Astrocyte (in vitro differentiated cells and primary cell): ENCODE measurements around the gene TRIM10. TPM values are rescaled to one million over a fixed set of nuclear protein-coding genes. Genes with fewer than 3 reads are reported as not detected.

Source experiments
- DNase-seq: peaks from one replicate; pipeline ENCODE4 v3.0.0-alpha.2; 2010; ENCODE audit warnings: low read depth
- FAIRE-seq: peaks from 2 replicates; lab custom pipeline; 2011; peaks lifted over from hg19 to GRCh38; lab: Jason Lieb, UNC
- H2AFZ ChIP-seq: 2 replicates; pipeline ENCODE4 v1.6.0; 2012; ENCODE audit warnings: low read depth, low read length, inconsistent platforms
- H3K27ac ChIP-seq: 2 replicates; pipeline ENCODE4 v1.5.1; 2011; ENCODE audit warnings: low read depth, low read length, inconsistent platforms
- H3K27me3 ChIP-seq: 2 replicates; pipeline ENCODE4 v1.6.0; 2011; ENCODE audit warnings: low read length, inconsistent platforms; ENCODE audit not compliant: insufficient read depth
- H3K36me3 ChIP-seq: 2 replicates; pipeline ENCODE4 v1.5.1; 2011; ENCODE audit warnings: low read length, inconsistent platforms; ENCODE audit not compliant: insufficient read depth
- H3K4me1 ChIP-seq: 2 replicates; pipeline ENCODE4 v1.5.1; 2011; ENCODE audit warnings: low read length, inconsistent platforms; ENCODE audit not compliant: insufficient read depth
- H3K4me2 ChIP-seq: 2 replicates; pipeline ENCODE4 v1.6.0; 2012; ENCODE audit warnings: low read length, inconsistent platforms
- H3K4me3 ChIP-seq: 2 replicates; pipeline ENCODE4 v1.5.1; 2011; ENCODE audit warnings: low read depth, mild to moderate bottlenecking, low read length, inconsistent platforms; ENCODE audit not compliant: insufficient read depth
- H3K79me2 ChIP-seq: 2 replicates; pipeline ENCODE4 v1.6.0; 2012; ENCODE audit warnings: mild to moderate bottlenecking, low read length, inconsistent platforms; ENCODE audit not compliant: insufficient read depth
- H3K9ac ChIP-seq: 2 replicates; pipeline ENCODE4 v1.6.0; 2012; ENCODE audit warnings: mild to moderate bottlenecking, low read length, inconsistent platforms
- H3K9me3 ChIP-seq: 2 replicates; pipeline ENCODE4 v1.5.1; 2012; ENCODE audit warnings: low read depth, mild to moderate bottlenecking, low read length, inconsistent platforms; ENCODE audit not compliant: insufficient read depth
- H4K20me1 ChIP-seq: 2 replicates; pipeline ENCODE4 v1.6.0; 2012; ENCODE audit warnings: low read length, inconsistent platforms; ENCODE audit not compliant: insufficient read depth
- H3K27ac Mint-ChIP-seq: one replicate; pipeline ENCODE4 v1.8.0; 2021; ENCODE audit warnings: mild to moderate bottlenecking, mixed read lengths; ENCODE audit not compliant: unreplicated experiment
- H3K27me3 Mint-ChIP-seq: one replicate; pipeline ENCODE4 v1.8.0; 2021; ENCODE audit warnings: low read depth, mixed read lengths; ENCODE audit not compliant: unreplicated experiment
- H3K36me3 Mint-ChIP-seq: one replicate; pipeline ENCODE4 v1.8.0; 2021; ENCODE audit warnings: low read depth, mixed read lengths; ENCODE audit not compliant: unreplicated experiment
- H3K4me1 Mint-ChIP-seq: one replicate; pipeline ENCODE4 v1.8.0; 2021; ENCODE audit warnings: low read depth, mixed read lengths; ENCODE audit not compliant: unreplicated experiment
- H3K4me3 Mint-ChIP-seq: one replicate; pipeline ENCODE4 v1.8.0; 2021; ENCODE audit warnings: mild to moderate bottlenecking, moderate library complexity, mixed read lengths; ENCODE audit not compliant: unreplicated experiment
- H3K9me3 Mint-ChIP-seq: one replicate; pipeline ENCODE4 v1.8.0; 2021; ENCODE audit warnings: mild to moderate bottlenecking, mixed read lengths; ENCODE audit not compliant: unreplicated experiment
- CTCF ChIP-seq: IDR thresholded peaks from 2 replicates; pipeline ENCODE4 v1.5.1; 2011; ENCODE audit warnings: low read depth, mild to moderate bottlenecking, inconsistent platforms, low read length, moderate library complexity; ENCODE audit not compliant: insufficient read depth
- EZH2 ChIP-seq: IDR thresholded peaks from 2 replicates; pipeline ENCODE4 v1.6.1; 2012; ENCODE audit warnings: mild to moderate bottlenecking, low read length, inconsistent platforms; ENCODE audit not compliant: insufficient read depth
- total RNA-seq: library from RNA; stranded (reverse); gene quantifications from 2 replicates; pipeline ENCODE4 v1.2.1, GENCODE V29; 2021

TRIM10 gene
- total RNA-seq, 1 donor from 2014 or later: not detected

DNA sequence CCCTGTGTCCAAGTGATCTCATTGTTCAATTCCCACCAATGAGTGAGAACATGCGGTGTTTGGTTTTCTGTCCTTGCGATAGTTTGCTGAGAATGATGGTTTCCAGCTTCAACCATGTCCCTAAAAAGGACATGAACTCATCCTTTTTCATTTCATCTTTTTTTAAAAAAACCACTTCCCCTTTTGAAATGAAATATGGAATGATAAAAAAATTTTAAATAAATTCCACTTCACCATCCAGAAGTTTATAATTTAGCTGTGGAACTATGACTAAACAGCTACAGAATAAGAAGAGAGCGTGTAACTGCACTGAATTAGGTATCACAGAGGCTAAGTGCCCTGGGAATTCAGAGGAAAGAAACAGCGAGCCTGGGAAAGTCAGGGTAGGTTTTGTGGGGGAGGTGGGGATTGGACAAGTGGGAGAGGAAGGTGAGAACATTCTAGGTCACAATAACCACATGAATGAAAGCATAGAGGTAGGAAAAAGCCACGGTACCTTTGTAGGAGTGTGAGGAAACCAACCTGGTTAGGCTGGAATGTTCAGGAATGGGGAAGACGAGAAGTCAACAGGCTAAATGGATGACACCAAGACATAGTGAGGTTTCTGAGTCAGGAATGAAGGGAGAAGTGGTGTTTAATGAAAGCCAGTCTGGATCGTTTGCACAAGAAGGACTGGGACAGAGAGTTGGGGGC, 11.0 kb downstream of the TRIM10 start:
- Histone ChIP-seq H3K79me2 (no peaks in the 10 kb centered on the region), H3K4me3 (no peak overlapping the region), H4K20me1 (no peaks in the 10 kb centered on the region), H3K27ac (no peak overlapping the region), H3K4me1 (peaks cover 10% of the 10 kb centered on the region), H2AFZ (no peak overlapping the region), H3K27me3 (peaks cover 13% of the 10 kb centered on the region), H3K9me3 (no peaks in the 10 kb centered on the region), H3K9ac (no peak overlapping the region), H3K36me3 (no peaks in the 10 kb centered on the region), H3K4me2 (no peak overlapping the region)
- DNase-seq (no peak), FAIRE-seq (no peak)
- peaks cover 15% of the 10 kb centered on the region for H3K4me1 Mint-ChIP-seq
- TF ChIP-seq CTCF: no peak
- TF ChIP-seq EZH2: no peak
- H3K27ac Mint-ChIP-seq: no peak overlapping the region
- H3K36me3 Mint-ChIP-seq: no peaks in the 10 kb centered on the region
- peaks cover 30% of the 10 kb centered on the region for H3K27me3 Mint-ChIP-seq
- H3K4me3 Mint-ChIP-seq: no peak overlapping the region
- H3K9me3 Mint-ChIP-seq: no peaks in the 10 kb centered on the region

GRCh38 chr6:30149234-30149633, 11.8 kb downstream of the TRIM10 start:
- Histone ChIP-seq H4K20me1 (no peaks in the 10 kb centered on the region), H3K36me3 (no peaks in the 10 kb centered on the region), H3K9ac (no peak overlapping the region), H2AFZ (no peak overlapping the region), H3K27ac (no peak overlapping the region), H3K4me1 (peaks cover 2% of the 10 kb centered on the region), H3K27me3 (peaks cover 20% of the 10 kb centered on the region), H3K79me2 (no peaks in the 10 kb centered on the region), H3K9me3 (no peaks in the 10 kb centered on the region), H3K4me2 (no peak overlapping the region), H3K4me3 (no peak overlapping the region)
- H3K36me3 Mint-ChIP-seq: no peaks in the 10 kb centered on the region
- TF ChIP-seq CTCF: no peak
- TF ChIP-seq EZH2: no peak
- no peaks in the 10 kb centered on the region for H3K9me3 Mint-ChIP-seq
- FAIRE-seq (no peak), DNase-seq (no peak)
- H3K27me3 Mint-ChIP-seq: peaks cover 35% of the 10 kb centered on the region
- H3K4me3 Mint-ChIP-seq: no peak overlapping the region
- peaks cover 8% of the 10 kb centered on the region for H3K4me1 Mint-ChIP-seq
- no peak overlapping the region for H3K27ac Mint-ChIP-seq

GRCh38 chr6:30147096-30147495, 13.9 kb downstream of the TRIM10 start:
- no peak overlapping the region for H3K4me2 ChIP-seq
- H3K36me3 ChIP-seq: no peaks in the 10 kb centered on the region
- Mint-ChIP-seq H3K27ac (no peak overlapping the region), H3K4me1 (peaks cover 7% of the 10 kb centered on the region), H3K36me3 (no peaks in the 10 kb centered on the region), H3K9me3 (no peaks in the 10 kb centered on the region), H3K4me3 (no peak overlapping the region), H3K27me3 (peaks cover 29% of the 10 kb centered on the region)
- H3K79me2 ChIP-seq: no peaks in the 10 kb centered on the region
- no peak overlapping the region for H3K4me3 ChIP-seq
- no peaks in the 10 kb centered on the region for H4K20me1 ChIP-seq
- no peak overlapping the region for H2AFZ ChIP-seq
- no peak for TF ChIP-seq CTCF
- no peak for TF ChIP-seq EZH2
- no peak overlapping the region for H3K9ac ChIP-seq
- H3K27ac ChIP-seq: no peak overlapping the region
- H3K27me3 ChIP-seq: peaks cover 19% of the 10 kb centered on the region
- no peaks in the 10 kb centered on the region for H3K9me3 ChIP-seq
- FAIRE-seq (no peak), DNase-seq (no peak)
- H3K4me1 ChIP-seq: no peaks in the 10 kb centered on the region
